Activated T-cell treated with anti-CD3 and anti-CD28 coated beads for 4 hours (primary cell): Measurements from ENCODE around the gene RPL6.
"Not testable (repeated sequence)": the region's sequence is repeated elsewhere in the genome, so short reads cannot be mapped to it uniquely, and the experiment has no call there.

Experiments used
- DNase-seq: peaks from one replicate; pipeline ENCODE4 v3.0.0-alpha.2; 2020

RPL6 gene

GRCh38 chr12:112418608-112419296, 9.3 kb upstream of the RPL6 start, which contains the start of gene PTPN11:
Gene PTPN11 (plus strand): TSS chr12:112418947. CDS start chr12:112419112, 165 bp downstream.
- peak; percentile 92 for DNase-seq

- DNase-seq = no peak
These were observed 8.8 kb upstream of the RPL6 start for GRCh38 chr12:112418273-112418607.

GRCh38 chr12:112415457-112415856, 6.1 kb upstream of the RPL6 start:
- not testable (repeated sequence) for DNase-seq

- no peak for DNase-seq
These were observed 4.6 kb upstream of the RPL6 start for GRCh38 chr12:112413855-112414625.

- DNase-seq = no peak
These were observed 470 bp upstream of the RPL6 start for GRCh38 chr12:112409906-112410244.

- DNase-seq = peak; percentile 18
These were observed 784 bp downstream of the RPL6 start for GRCh38 chr12:112408621-112409020.

- not testable (repeated sequence) for DNase-seq
These were observed 1.7 kb downstream of the RPL6 start for GRCh38 chr12:112407683-112408082.

GRCh38 chr12:112406519-112407488, 2.6 kb downstream of the RPL6 start:
- DNase-seq = no peak

GRCh38 chr12:112401903-112402498, 7.4 kb downstream of the RPL6 start:
- DNase-seq = no peak

GRCh38 chr12:112401054-112401453, 8.4 kb downstream of the RPL6 start:
- DNase-seq = no peak

GRCh38 chr12:112393328-112393727, 16.1 kb downstream of the RPL6 start:
- no peak for DNase-seq

- not testable (repeated sequence) for DNase-seq
These were observed 19.3 kb downstream of the RPL6 start for GRCh38 chr12:112389922-112390654.

- no peak for DNase-seq
These were observed 20.2 kb downstream of the RPL6 start for GRCh38 chr12:112389228-112389627.

GRCh38 chr12:112386726-112387125, 22.7 kb downstream of the RPL6 start:
- DNase-seq = no peak

- DNase-seq = no peak
These were observed 26.5 kb downstream of the RPL6 start for GRCh38 chr12:112382866-112383265.

- DNase-seq = peak; percentile 89
These were observed 27.3 kb downstream of the RPL6 start, which contains the start of gene HECTD4 for GRCh38 chr12:112381883-112382796. Gene HECTD4 (minus strand): TSS chr12:112382431. CDS start chr12:112382128, 303 bp downstream.

GRCh38 chr12:112381406-112381882, 28.0 kb downstream of the RPL6 start:
- no peak for DNase-seq

- no peak for DNase-seq
These were observed 28.6 kb downstream of the RPL6 start for GRCh38 chr12:112380663-112381405.

- DNase-seq = no peak
These were observed 34.3 kb downstream of the RPL6 start for GRCh38 chr12:112375105-112375504.

GRCh38 chr12:112374166-112374740, 35.2 kb downstream of the RPL6 start:
- no peak for DNase-seq
